Measurements from ENCODE around the gene ARFIP1.
"Not testable (repeated sequence)": the region's sequence is repeated elsewhere in the genome, so short reads cannot be mapped to it uniquely, and the experiment has no call there.

Gene ARFIP1

GRCh38 chr4:152738827-152739226 is 40.9 kb upstream of the ARFIP1 start:
- no peak for TF ChIP-seq CTCF (IDR thresholded peaks at IDR 0.05; ENCODE audit: low read length, missing control alignments)

GRCh38 chr4:152747444-152747843 is 32.3 kb upstream of the ARFIP1 start:
- DNase-seq (ENCODE audit: low read depth) = no peak
- TF ChIP-seq CTCF (IDR thresholded peaks at IDR 0.05; ENCODE audit: low read length, missing control alignments) = no peak

More at GRCh38 chr4:152738827-152739226, 40.9 kb upstream of the ARFIP1 start:
- no peak overlapping the region for H3K4me3 ChIP-seq (replicated peaks; ENCODE audit: low read depth, low read length)
- DNase-seq (ENCODE audit: low read depth) = peak; percentile 52

GRCh38 chr4:152748619-152749018 is 31.1 kb upstream of the ARFIP1 start:
- TF ChIP-seq CTCF (IDR thresholded peaks at IDR 0.05; ENCODE audit: low read length, missing control alignments) = no peak
- H3K4me3 ChIP-seq (replicated peaks; ENCODE audit: low read depth, low read length) = no peak overlapping the region
- no peak for DNase-seq (ENCODE audit: low read depth)

More at GRCh38 chr4:152747444-152747843, 32.3 kb upstream of the ARFIP1 start:
- H3K4me3 ChIP-seq (replicated peaks; ENCODE audit: low read depth, low read length) = no peak overlapping the region

- no peak for TF ChIP-seq CTCF (IDR thresholded peaks at IDR 0.05; ENCODE audit: low read length, missing control alignments)
- no peak for DNase-seq (ENCODE audit: low read depth)
- no peak overlapping the region for H3K4me3 ChIP-seq (replicated peaks; ENCODE audit: low read depth, low read length)
Measured at GRCh38 chr4:152763796-152764195, 16.0 kb upstream of the ARFIP1 start.

GRCh38 chr4:152765069-152765737 is 14.6 kb upstream of the ARFIP1 start:
- H3K4me3 ChIP-seq (replicated peaks; ENCODE audit: low read depth, low read length); DNase-seq (ENCODE audit: low read depth): not testable (repeated sequence)

GRCh38 chr4:152771741-152772533 is 7.8 kb upstream of the ARFIP1 start:
- no peak for TF ChIP-seq CTCF (IDR thresholded peaks at IDR 0.05; ENCODE audit: low read length, missing control alignments)
- DNase-seq (ENCODE audit: low read depth) = no peak
- H3K4me3 ChIP-seq (replicated peaks; ENCODE audit: low read depth, low read length) = no peak overlapping the region

- DNase-seq (ENCODE audit: low read depth) = no peak
- H3K4me3 ChIP-seq (replicated peaks; ENCODE audit: low read depth, low read length) = no peak overlapping the region
- TF ChIP-seq CTCF (IDR thresholded peaks at IDR 0.05; ENCODE audit: low read length, missing control alignments) = no peak
Measured at GRCh38 chr4:152773339-152773738, 6.4 kb upstream of the ARFIP1 start.
